ENCODE measurements around the gene CYP26C1.
A peak's percentile ranks its signal among the peaks of the same experiment; 100 is the strongest.

Gene CYP26C1

DNA sequence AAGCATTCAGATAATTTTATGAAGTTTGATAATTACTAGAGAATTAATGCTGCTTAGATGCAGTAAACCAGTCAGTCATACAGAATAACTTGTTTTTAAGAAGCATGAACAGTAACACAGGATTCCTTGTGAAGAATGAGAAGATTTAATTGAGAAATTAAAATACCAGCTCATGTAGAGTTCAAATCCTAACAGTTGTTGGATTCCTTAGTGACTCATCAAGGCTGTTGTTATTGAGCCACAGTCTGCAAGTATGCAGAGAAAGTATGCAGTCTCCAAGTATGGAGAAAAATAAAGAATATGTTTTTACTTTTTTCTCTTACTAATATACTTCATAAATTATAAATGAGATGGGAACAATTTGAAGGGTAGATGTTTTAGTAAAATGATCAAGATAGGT is 30.2 kb upstream of the CYP26C1 start:
- no peak overlapping the region; the same call in 1 of the 2 replicates for H3K27ac ChIP-seq
- TF ChIP-seq, protein P1, sequence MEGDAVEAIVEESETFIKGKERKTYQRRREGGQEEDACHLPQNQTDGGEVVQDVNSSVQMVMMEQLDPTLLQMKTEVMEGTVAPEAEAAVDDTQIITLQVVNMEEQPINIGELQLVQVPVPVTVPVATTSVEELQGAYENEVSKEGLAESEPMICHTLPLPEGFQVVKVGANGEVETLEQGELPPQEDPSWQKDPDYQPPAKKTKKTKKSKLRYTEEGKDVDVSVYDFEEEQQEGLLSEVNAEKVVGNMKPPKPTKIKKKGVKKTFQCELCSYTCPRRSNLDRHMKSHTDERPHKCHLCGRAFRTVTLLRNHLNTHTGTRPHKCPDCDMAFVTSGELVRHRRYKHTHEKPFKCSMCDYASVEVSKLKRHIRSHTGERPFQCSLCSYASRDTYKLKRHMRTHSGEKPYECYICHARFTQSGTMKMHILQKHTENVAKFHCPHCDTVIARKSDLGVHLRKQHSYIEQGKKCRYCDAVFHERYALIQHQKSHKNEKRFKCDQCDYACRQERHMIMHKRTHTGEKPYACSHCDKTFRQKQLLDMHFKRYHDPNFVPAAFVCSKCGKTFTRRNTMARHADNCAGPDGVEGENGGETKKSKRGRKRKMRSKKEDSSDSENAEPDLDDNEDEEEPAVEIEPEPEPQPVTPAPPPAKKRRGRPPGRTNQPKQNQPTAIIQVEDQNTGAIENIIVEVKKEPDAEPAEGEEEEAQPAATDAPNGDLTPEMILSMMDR (conservative IDR thresholded peaks at IDR 0.05; ENCODE audit: low read depth): no peak
- peak; percentile 68 for DNase-seq (ENCODE audit: low spot score)
- CTCF ChIA-PET: interaction anchor here (0.6 to 0.7 kb wide), 2 partner anchors 17 to 1504 kb away, joined by 3 read pairs; no protein-coding TSS in a partner anchor
- POLR2A ChIA-PET (ENCODE audit: low non-redundant PET): no interaction called here

DNA sequence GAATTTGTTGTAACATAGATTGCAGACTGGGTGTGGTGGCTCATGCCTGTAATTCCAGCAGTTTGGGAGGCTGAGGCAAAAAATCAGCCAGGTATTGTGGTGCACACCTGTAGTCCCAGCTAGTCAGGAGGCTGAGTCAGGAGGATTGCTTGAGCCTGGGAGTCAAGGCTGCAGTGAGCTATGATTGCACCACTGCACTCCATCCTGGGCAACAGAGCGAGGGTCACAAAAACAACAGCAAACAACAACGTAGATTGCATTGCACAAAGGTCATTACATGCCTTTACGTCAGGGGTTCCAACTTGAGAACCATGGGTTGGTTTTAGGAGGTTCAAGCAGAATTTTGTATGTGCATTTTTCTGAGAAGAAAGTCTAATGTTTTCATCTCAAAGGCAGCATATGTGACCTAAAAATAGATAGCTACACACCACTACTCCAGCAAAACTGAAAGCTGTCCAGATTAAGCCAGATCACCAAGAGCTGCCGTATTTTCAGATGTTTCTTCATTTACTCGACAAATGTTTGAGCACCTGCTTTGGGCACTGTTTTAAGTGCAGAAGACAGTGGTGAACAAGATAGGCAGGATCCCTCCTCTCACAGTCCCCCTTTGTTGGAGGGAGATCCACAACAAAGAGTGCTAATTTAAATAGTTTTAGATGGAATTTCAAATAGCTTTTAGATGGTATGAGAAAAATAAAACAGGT is 28.3 kb upstream of the CYP26C1 start:
- ChIA-PET CTCF (interaction anchor here (0.7 kb wide), 1 partner anchor 18 kb away, joined by 3 read pairs; no protein-coding TSS in a partner anchor), POLR2A (ENCODE audit: low non-redundant PET) (no interaction called here)
- no peak for DNase-seq (ENCODE audit: low spot score)
- TF ChIP-seq, protein P1 (conservative IDR thresholded peaks at IDR 0.05; ENCODE audit: low read depth): no peak
- no peak overlapping the region for H3K27ac ChIP-seq

DNA sequence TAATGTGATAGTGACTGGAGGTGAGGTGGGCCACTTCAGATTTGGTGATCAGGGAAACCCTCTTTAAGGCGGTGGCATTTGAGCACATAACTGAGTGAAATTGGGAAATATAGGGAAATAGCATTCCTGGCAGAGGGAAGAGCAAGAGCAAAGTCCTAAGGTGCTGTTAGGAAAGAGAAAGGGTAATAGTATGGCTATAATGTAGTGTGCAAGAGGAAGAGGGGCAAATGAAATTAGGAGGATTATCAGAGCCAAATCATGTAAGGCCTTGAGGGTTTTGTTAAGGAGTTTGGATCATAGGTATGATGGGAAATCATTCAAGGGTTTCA is 27.8 kb upstream of the CYP26C1 start:
- POLR2A ChIA-PET (ENCODE audit: low non-redundant PET): no interaction called here
- H3K27ac ChIP-seq: no peak overlapping the region
- no peak for DNase-seq (ENCODE audit: low spot score)
- CTCF ChIA-PET: interaction anchor here (0.6 to 0.7 kb wide), 2 partner anchors 17 to 148 kb away, joined by 3 to 5 read pairs; no protein-coding TSS in a partner anchor
- TF ChIP-seq, protein P1 (conservative IDR thresholded peaks at IDR 0.05; ENCODE audit: low read depth): no peak

GRCh38 chr10:93034426-93034825 is 26.2 kb upstream of the CYP26C1 start:
- TF ChIP-seq, protein P1 (conservative IDR thresholded peaks at IDR 0.05; ENCODE audit: low read depth): no peak
- POLR2A ChIA-PET (ENCODE audit: low non-redundant PET): no interaction called here

GRCh38 chr10:93039110-93039509 is 21.5 kb upstream of the CYP26C1 start:
- TF ChIP-seq, protein P1 (conservative IDR thresholded peaks at IDR 0.05; ENCODE audit: low read depth): no peak
- ChIA-PET CTCF (interaction anchor here (0.9 to 2.1 kb wide), 5 partner anchors 12 to 39 kb away, joined by 3 to 7 read pairs (median 4); no protein-coding TSS in a partner anchor), POLR2A (ENCODE audit: low non-redundant PET) (no interaction called here)
- no peak overlapping the region for H3K27ac ChIP-seq
- no peak for DNase-seq (ENCODE audit: low spot score)

More at GRCh38 chr10:93034426-93034825, 26.2 kb upstream of the CYP26C1 start:
- CTCF ChIA-PET: interaction anchor here (0.7 to 0.9 kb wide), 3 partner anchors 31 to 1007 kb away, joined by 3 to 4 read pairs (median 4); no protein-coding TSS in a partner anchor
- no peak overlapping the region for H3K27ac ChIP-seq
- no peak for DNase-seq (ENCODE audit: low spot score)

DNA sequence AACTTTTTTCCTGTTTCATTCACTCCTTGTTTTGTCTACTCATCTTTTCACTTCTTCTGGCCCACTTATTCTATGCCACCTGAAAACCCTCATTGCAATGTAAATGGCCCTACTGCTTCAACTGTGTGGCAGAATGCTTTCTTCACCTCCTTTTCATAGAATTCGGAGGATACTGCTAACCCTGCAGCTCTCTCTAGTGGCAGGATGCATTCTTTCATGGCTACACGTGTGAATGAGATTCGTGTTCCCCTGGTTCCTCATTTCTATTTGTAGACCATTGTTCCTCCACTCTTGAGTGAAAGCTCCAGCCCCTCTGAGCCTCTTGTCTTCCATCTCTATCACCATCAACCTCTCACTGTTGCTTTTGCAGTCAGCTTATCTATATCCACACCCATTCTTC is 20.9 kb upstream of the CYP26C1 start:
- POLR2A ChIA-PET (ENCODE audit: low non-redundant PET): no interaction called here

More for the DNA sequence above, 20.9 kb upstream of the CYP26C1 start:
- peak; percentile 48 for DNase-seq (ENCODE audit: low spot score)
- no peak overlapping the region for H3K27ac ChIP-seq
- TF ChIP-seq, protein P1 (conservative IDR thresholded peaks at IDR 0.05; ENCODE audit: low read depth): no peak; the same call in 1 of the 2 replicates
- CTCF ChIA-PET: interaction anchor here (0.6 to 2.1 kb wide), 12 partner anchors 11 to 1200 kb away, joined by 3 to 7 read pairs (median 4); no protein-coding TSS in a partner anchor

All from RWPE1 (cell line).